ENCODE data around the gene GABRB1. TPM values are rescaled to one million over a fixed set of nuclear protein-coding genes. Genes with fewer than 3 reads are reported as not detected.

The GABRB1 gene
- total and polyA plus RNA-seq, 2 donors (not counting 1 experiment from before 2014, with no cell fraction given), result 0.05 to 0.17 TPM

DNA sequence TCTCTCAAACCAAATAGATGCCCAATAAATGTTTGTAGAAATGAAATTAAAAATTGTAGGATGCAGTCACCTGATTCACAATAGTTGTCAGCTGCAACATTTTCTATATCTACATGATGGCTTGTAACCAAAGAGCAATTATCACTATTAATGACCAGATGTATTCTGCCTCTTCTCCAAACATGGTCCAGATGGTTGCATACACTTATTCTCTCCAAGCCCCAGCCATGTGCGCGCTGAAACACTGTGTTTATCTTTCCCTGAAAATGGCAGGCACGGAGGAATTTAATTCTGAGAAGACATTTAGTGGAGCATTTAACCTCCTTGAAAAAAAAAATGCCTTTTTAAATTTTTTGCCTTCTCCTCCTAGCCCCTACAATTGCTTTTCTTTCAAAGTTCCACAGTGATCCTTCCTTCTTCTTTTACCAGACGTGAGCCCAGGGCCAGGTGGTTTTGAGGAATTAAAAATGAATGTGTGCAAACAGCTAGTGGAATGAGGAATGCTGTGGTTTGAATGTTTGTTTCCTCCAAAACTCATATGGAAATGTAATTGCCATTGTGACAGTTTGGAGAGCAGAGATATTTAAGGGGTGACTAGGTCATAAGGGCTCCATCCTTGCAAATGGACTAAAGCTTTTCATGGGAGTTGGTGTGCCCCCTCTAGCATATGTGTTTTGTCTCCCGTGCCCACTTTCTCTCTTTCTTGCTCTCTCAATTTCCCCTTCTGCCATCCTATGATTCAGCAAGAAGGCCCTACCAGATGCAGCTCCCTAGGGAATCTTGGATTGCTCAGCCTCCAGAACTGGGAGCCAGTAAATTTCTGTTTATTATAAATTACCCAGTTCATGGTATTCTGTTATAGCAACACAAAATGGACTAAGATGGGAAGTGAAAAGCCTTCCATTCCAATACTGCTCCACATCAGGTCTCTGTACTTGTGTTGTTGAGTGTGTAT lies 136.0 kb downstream of the GABRB1 start:
- Histone ChIP-seq H3K4me3 (replicated peaks in 1 of 4; ENCODE audit: control extremely low read depth in 1 of 4, insufficient read depth in 1 of 4, low read depth in 3 of 4, low read length in 4 of 4) (no peak overlapping the region), H3K4me1 (ENCODE audit: control insufficient read depth, extremely low read depth, insufficient read depth, low read length) (no peaks in the 10 kb centered on the region), H4K20me1 (ENCODE audit: control insufficient read depth, extremely low read depth, insufficient read depth, low read length) (no peaks in the 10 kb centered on the region), H3K36me3 (ENCODE audit: control insufficient read depth, insufficient read depth, low read length) (no peaks in the 10 kb centered on the region), H3K27ac (ENCODE audit: insufficient read depth, low read length) (no peak overlapping the region), H3K9me3 (ENCODE audit: control insufficient read depth, insufficient read depth, low read depth, low read length) (no peaks in the 10 kb centered on the region), H3K4me2 (ENCODE audit: extremely low read depth, insufficient read depth, low read length) (no peak overlapping the region), H2AFZ (ENCODE audit: low read length) (no peak overlapping the region), H3K27me3 (ENCODE audit: control insufficient read depth, insufficient read depth, low read length) (no peaks in the 10 kb centered on the region), H3K9ac (ENCODE audit: insufficient read depth, low read length) (no peak overlapping the region), H3K79me2 (ENCODE audit: control insufficient read depth, insufficient read depth, low read length) (no peaks in the 10 kb centered on the region)
- DNase-seq (ENCODE audit: low read depth in 2 of 2), result peak in 1 of 2 donors; percentile 58
- TF ChIP-seq, protein P1, sequence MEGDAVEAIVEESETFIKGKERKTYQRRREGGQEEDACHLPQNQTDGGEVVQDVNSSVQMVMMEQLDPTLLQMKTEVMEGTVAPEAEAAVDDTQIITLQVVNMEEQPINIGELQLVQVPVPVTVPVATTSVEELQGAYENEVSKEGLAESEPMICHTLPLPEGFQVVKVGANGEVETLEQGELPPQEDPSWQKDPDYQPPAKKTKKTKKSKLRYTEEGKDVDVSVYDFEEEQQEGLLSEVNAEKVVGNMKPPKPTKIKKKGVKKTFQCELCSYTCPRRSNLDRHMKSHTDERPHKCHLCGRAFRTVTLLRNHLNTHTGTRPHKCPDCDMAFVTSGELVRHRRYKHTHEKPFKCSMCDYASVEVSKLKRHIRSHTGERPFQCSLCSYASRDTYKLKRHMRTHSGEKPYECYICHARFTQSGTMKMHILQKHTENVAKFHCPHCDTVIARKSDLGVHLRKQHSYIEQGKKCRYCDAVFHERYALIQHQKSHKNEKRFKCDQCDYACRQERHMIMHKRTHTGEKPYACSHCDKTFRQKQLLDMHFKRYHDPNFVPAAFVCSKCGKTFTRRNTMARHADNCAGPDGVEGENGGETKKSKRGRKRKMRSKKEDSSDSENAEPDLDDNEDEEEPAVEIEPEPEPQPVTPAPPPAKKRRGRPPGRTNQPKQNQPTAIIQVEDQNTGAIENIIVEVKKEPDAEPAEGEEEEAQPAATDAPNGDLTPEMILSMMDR (conservative IDR thresholded peaks at IDR 0.05 in 1 of 2, IDR thresholded peaks at IDR 0.05 in 1 of 2; ENCODE audit: low read depth in 1 of 2, low read length in 2 of 2), result no peak
- no peak for TF ChIP-seq EZH2 (IDR thresholded peaks at IDR 0.05; ENCODE audit: low read length, missing control alignments)

DNA sequence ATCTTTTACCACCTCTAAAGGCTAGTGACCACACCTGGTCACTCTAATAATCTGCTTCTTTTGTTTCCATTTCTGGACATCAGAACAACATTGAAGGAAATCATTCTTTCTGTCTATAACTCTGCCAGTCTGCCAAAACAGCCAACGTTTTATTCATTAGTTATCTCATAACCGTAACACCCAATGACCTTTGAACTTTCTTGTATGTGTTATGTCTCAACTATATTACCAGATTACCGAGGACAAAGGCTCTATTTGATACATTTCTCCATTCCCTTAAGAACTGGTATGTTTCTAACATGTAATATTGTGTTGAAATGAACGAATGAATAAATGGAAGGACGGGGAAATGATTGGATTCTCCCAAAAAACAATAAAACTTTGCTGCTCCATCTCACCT lies 152.7 kb downstream of the GABRB1 start:
- no peak for DNase-seq (ENCODE audit: low read depth in 2 of 2)

DNA sequence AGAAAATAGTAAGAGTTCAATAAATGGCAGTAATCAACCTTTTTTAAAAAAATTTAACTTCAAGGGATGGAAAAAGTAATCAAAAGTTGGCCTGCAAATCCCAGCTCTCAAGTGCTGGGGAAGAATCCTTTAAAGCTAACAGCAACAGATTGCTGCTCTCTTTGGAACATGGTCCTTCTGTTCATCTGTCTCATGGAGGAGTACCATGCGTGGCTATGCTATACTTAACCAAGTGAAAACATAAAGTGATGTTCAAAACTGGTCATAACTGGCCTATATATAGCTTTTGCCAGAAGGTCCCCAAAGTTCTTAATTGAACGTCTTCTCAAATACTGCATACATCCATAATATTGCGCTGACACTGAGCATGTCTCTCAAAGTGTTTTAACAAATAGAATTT lies 154.4 kb downstream of the GABRB1 start:
- H4K20me1 ChIP-seq (ENCODE audit: control insufficient read depth, extremely low read depth, insufficient read depth, low read length), result no peaks in the 10 kb centered on the region

More for the DNA sequence above, 152.7 kb downstream of the GABRB1 start:
- Histone ChIP-seq H3K27me3 (ENCODE audit: control insufficient read depth, insufficient read depth, low read length) (no peaks in the 10 kb centered on the region), H3K36me3 (ENCODE audit: control insufficient read depth, insufficient read depth, low read length) (no peaks in the 10 kb centered on the region), H3K27ac (ENCODE audit: insufficient read depth, low read length) (no peak overlapping the region), H4K20me1 (ENCODE audit: control insufficient read depth, extremely low read depth, insufficient read depth, low read length) (no peaks in the 10 kb centered on the region), H3K79me2 (ENCODE audit: control insufficient read depth, insufficient read depth, low read length) (no peaks in the 10 kb centered on the region), H3K4me2 (ENCODE audit: extremely low read depth, insufficient read depth, low read length) (no peak overlapping the region), H2AFZ (ENCODE audit: low read length) (no peak overlapping the region), H3K4me3 (replicated peaks in 1 of 4; ENCODE audit: control extremely low read depth in 1 of 4, insufficient read depth in 1 of 4, low read depth in 3 of 4, low read length in 4 of 4) (no peak overlapping the region), H3K9me3 (ENCODE audit: control insufficient read depth, insufficient read depth, low read depth, low read length) (no peaks in the 10 kb centered on the region), H3K4me1 (ENCODE audit: control insufficient read depth, extremely low read depth, insufficient read depth, low read length) (no peaks in the 10 kb centered on the region), H3K9ac (ENCODE audit: insufficient read depth, low read length) (no peak overlapping the region)
- no peak for TF ChIP-seq EZH2 (IDR thresholded peaks at IDR 0.05; ENCODE audit: low read length, missing control alignments)
- TF ChIP-seq, protein P1 (conservative IDR thresholded peaks at IDR 0.05 in 1 of 2, IDR thresholded peaks at IDR 0.05 in 1 of 2; ENCODE audit: low read depth in 1 of 2, low read length in 2 of 2), result no peak

More for the DNA sequence above, 154.4 kb downstream of the GABRB1 start:
- no peak for DNase-seq (ENCODE audit: low read depth in 2 of 2)
- Histone ChIP-seq H3K4me3 (replicated peaks in 1 of 4; ENCODE audit: control extremely low read depth in 1 of 4, insufficient read depth in 1 of 4, low read depth in 3 of 4, low read length in 4 of 4) (no peak overlapping the region), H2AFZ (ENCODE audit: low read length) (no peak overlapping the region), H3K27ac (ENCODE audit: insufficient read depth, low read length) (no peak overlapping the region), H3K79me2 (ENCODE audit: control insufficient read depth, insufficient read depth, low read length) (no peaks in the 10 kb centered on the region), H3K36me3 (ENCODE audit: control insufficient read depth, insufficient read depth, low read length) (no peaks in the 10 kb centered on the region), H3K9me3 (ENCODE audit: control insufficient read depth, insufficient read depth, low read depth, low read length) (no peaks in the 10 kb centered on the region), H3K9ac (ENCODE audit: insufficient read depth, low read length) (no peak overlapping the region), H3K4me1 (ENCODE audit: control insufficient read depth, extremely low read depth, insufficient read depth, low read length) (no peaks in the 10 kb centered on the region), H3K4me2 (ENCODE audit: extremely low read depth, insufficient read depth, low read length) (no peak overlapping the region), H3K27me3 (ENCODE audit: control insufficient read depth, insufficient read depth, low read length) (no peaks in the 10 kb centered on the region)
- TF ChIP-seq, protein P1 (conservative IDR thresholded peaks at IDR 0.05 in 1 of 2, IDR thresholded peaks at IDR 0.05 in 1 of 2; ENCODE audit: low read depth in 1 of 2, low read length in 2 of 2), result no peak
- no peak for TF ChIP-seq EZH2 (IDR thresholded peaks at IDR 0.05; ENCODE audit: low read length, missing control alignments)

All from fibroblast of lung (primary cell).